Vagina (tissue), 2 donors: ENCODE measurements around the gene CHRND.

Source experiments
- POLR2A ChIP-seq, 2 donors: fragments of 450-650 bp; IDR thresholded peaks; one replicate each; pipeline ENCODE4 v1.6.1; 2017; ENCODE audit warnings: antibody characterized with exemption in 2 of 2, mild to moderate bottlenecking in 2 of 2, moderate library complexity in 2 of 2
- TF ChIP-seq, protein P1 (sequence below), 3 experiments: fragments of 450-650 bp in 2 of 3; fragments of 200-600 bp in 1 of 3; sonication (generic) in 1 of 3; IDR thresholded peaks; one replicate each; pipeline ENCODE4 v1.5.1; 2017 to 2019; ENCODE audit warnings: antibody characterized with exemption in 3 of 3, mild to moderate bottlenecking in 2 of 3, moderate library complexity in 2 of 3

DNA sequence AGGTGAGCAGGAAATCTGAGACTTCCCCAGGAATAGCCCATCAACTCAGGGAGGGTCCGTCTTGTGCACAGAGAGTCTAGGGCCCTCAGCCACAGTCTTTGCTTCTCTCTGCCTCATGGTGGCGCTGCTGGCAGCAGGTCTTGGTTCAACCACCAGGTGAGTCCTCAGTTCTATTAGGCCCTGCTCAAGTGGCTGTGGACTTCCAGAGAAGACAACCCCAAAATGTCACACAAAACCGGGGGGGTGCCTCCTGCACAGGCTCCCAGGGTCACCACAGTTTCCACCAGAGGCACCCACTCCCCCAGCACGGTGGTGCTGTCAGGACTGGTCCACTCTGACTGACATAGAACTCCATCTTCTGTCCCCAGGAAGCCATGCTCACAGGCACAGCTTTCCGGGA, 11.1 kb downstream of the CHRND start:
- TF ChIP-seq, protein P1, sequence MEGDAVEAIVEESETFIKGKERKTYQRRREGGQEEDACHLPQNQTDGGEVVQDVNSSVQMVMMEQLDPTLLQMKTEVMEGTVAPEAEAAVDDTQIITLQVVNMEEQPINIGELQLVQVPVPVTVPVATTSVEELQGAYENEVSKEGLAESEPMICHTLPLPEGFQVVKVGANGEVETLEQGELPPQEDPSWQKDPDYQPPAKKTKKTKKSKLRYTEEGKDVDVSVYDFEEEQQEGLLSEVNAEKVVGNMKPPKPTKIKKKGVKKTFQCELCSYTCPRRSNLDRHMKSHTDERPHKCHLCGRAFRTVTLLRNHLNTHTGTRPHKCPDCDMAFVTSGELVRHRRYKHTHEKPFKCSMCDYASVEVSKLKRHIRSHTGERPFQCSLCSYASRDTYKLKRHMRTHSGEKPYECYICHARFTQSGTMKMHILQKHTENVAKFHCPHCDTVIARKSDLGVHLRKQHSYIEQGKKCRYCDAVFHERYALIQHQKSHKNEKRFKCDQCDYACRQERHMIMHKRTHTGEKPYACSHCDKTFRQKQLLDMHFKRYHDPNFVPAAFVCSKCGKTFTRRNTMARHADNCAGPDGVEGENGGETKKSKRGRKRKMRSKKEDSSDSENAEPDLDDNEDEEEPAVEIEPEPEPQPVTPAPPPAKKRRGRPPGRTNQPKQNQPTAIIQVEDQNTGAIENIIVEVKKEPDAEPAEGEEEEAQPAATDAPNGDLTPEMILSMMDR (IDR thresholded peaks at IDR 0.05): no peak
- TF ChIP-seq POLR2A (IDR thresholded peaks at IDR 0.05): no peak
